ENCODE measurements around the gene TMUB1. TPM values are rescaled to one million over a fixed set of nuclear protein-coding genes. Genes with fewer than 3 reads are reported as not detected.

TMUB1 gene
- polyA plus RNA-seq, 2 of the 4 experiments (the other 2 are of a cell fraction): 14.0 to 37.7 TPM

DNA sequence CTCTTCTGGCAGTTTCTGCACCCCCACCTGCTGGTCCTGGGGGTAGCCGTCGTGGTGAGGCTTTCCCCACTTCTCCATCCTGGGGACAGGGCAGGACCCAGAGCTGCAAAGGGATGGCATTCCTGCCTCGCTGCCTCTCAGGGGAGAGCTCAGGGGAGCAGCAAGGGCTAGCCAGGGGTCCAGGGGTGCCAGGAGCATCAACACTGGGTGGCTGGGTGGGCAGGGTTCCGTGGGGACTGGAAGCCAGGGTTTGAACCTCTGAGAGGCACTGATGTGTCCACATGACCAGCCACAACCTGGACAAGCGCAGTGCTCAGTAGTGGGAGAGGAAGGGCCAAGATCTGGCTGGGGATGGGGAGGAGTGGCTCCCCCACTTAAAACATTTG, 49.4 kb downstream of the TMUB1 start (continued):
- TF ChIP-seq HEYL (CRISPR knock-in tag; IDR thresholded peaks at IDR 0.05): no peak
- TF ChIP-seq MYC (IDR thresholded peaks at IDR 0.05; ENCODE audit: borderline replicate concordance, low read length): no peak
- TF ChIP-seq RNF2 (IDR thresholded peaks at IDR 0.05; ENCODE audit: borderline replicate concordance, low read depth): no peak

- no peaks in the 10 kb centered on the region for H3K9me3 ChIP-seq
- H3K4me1 ChIP-seq: peaks cover 19% of the 10 kb centered on the region
- ChIA-PET POLR2A (no interaction called here), CTCF (interaction anchor here (0.8 to 5.7 kb wide), 10 partner anchors 8 to 91 kb away, joined by 3 to 34 read pairs (median 4); partner anchors contain the start of gene AGAP3)
- FAIRE-seq: no peak
- TF ChIP-seq NPAS2 (CRISPR knock-in tag; IDR thresholded peaks at IDR 0.05; ENCODE audit: borderline replicate concordance) (no peak), ZNF302 (CRISPR knock-in tag; IDR thresholded peaks at IDR 0.05) (no peak), RCOR1 (IDR thresholded peaks at IDR 0.05; ENCODE audit: low read depth, low read length) (no peak), RFX5 (IDR thresholded peaks at IDR 0.05) (no peak), CHD4 (IDR thresholded peaks at IDR 0.05; ENCODE audit: borderline replicate concordance) (no peak), ELK1 (IDR thresholded peaks at IDR 0.05; ENCODE audit: low read depth, low read length) (no peak), MAZ (IDR thresholded peaks at IDR 0.05; ENCODE audit: borderline replicate concordance, low read depth, low read length) (no peak), HOXB5 (CRISPR knock-in tag; IDR thresholded peaks at IDR 0.05) (no peak), EHF (CRISPR knock-in tag; IDR thresholded peaks at IDR 0.05) (no peak), NR3C1 (IDR thresholded peaks at IDR 0.05) (no peak), ESRRA (IDR thresholded peaks at IDR 0.05; ENCODE audit: borderline replicate concordance, low read length) (no peak), USF2 (IDR thresholded peaks at IDR 0.05) (no peak), MAX (IDR thresholded peaks at IDR 0.05) (no peak), KDM5A (IDR thresholded peaks at IDR 0.05) (no peak), HOXB13 (CRISPR knock-in tag; IDR thresholded peaks at IDR 0.05; ENCODE audit: low read depth) (no peak), MYC (IDR thresholded peaks at IDR 0.05; ENCODE audit: borderline replicate concordance, low read length) (no peak)
- TF ChIP-seq, protein P1, sequence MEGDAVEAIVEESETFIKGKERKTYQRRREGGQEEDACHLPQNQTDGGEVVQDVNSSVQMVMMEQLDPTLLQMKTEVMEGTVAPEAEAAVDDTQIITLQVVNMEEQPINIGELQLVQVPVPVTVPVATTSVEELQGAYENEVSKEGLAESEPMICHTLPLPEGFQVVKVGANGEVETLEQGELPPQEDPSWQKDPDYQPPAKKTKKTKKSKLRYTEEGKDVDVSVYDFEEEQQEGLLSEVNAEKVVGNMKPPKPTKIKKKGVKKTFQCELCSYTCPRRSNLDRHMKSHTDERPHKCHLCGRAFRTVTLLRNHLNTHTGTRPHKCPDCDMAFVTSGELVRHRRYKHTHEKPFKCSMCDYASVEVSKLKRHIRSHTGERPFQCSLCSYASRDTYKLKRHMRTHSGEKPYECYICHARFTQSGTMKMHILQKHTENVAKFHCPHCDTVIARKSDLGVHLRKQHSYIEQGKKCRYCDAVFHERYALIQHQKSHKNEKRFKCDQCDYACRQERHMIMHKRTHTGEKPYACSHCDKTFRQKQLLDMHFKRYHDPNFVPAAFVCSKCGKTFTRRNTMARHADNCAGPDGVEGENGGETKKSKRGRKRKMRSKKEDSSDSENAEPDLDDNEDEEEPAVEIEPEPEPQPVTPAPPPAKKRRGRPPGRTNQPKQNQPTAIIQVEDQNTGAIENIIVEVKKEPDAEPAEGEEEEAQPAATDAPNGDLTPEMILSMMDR (IDR thresholded peaks at IDR 0.05): no peak
- H3K27ac ChIP-seq: no peak overlapping the region
- 83% methylated on average over 17 of the region's 17 CpGs for WGBS (ENCODE audit: missing lambda C conversion rate)
- no peak for DNase-seq (ENCODE audit: low read depth in 1 of 2, low spot score in 1 of 2)
- no peak for ATAC-seq
- H3K4me3 ChIP-seq: no peak overlapping the region
- H3K4me2 ChIP-seq: no peak overlapping the region
These were observed 50.1 kb downstream of the TMUB1 start for GRCh38 chr7:151032936-151033863.

Other genes with a start within 250 kb of the TMUB1 start
- not detected in 2 replicates for gene AOC1, start 231.0 kb downstream of the TMUB1 start, polyA plus RNA-seq (2011; rRNA removed)
- not detected in 3 replicates for gene AOC1, start 231.0 kb downstream of the TMUB1 start, polyA plus RNA-seq (2017; fragmentation: RNase III; extraction: RNeasy Plus Mini Kit Qiagen cat#74134 plus additional on column Dnase treatment)
- 0.26 and 0.44 TPM in 2 replicates for gene KCNH2, start 105.2 kb downstream of the TMUB1 start, polyA plus RNA-seq (2011; rRNA removed)
- gene KCNH2, start 105.2 kb downstream of the TMUB1 start, polyA plus RNA-seq (2017; fragmentation: RNase III; extraction: RNeasy Plus Mini Kit Qiagen cat#74134 plus additional on column Dnase treatment): 0.41 to 0.45 TPM (median 0.41 TPM) in 3 replicates
- 0.42 and 0.52 TPM in 2 replicates for gene NOS3, start 92.5 kb downstream of the TMUB1 start, polyA plus RNA-seq (2011; rRNA removed)
- 0.46 to 0.71 TPM (median 0.51 TPM) in 3 replicates for gene NOS3, start 92.5 kb downstream of the TMUB1 start, polyA plus RNA-seq (2017; fragmentation: RNase III; extraction: RNeasy Plus Mini Kit Qiagen cat#74134 plus additional on column Dnase treatment)
- gene ATG9B, start 59.0 kb downstream of the TMUB1 start, polyA plus RNA-seq (2011; rRNA removed): 0.06 and 0.19 TPM in 2 replicates
- 0.17 to 0.23 TPM (median 0.21 TPM) in 3 replicates for gene ATG9B, start 59.0 kb downstream of the TMUB1 start, polyA plus RNA-seq (2017; fragmentation: RNase III; extraction: RNeasy Plus Mini Kit Qiagen cat#74134 plus additional on column Dnase treatment)
- gene ABCB8, start 55.0 kb downstream of the TMUB1 start, polyA plus RNA-seq (2011; rRNA removed): 19.6 and 22.7 TPM in 2 replicates
- 34.3 to 41.1 TPM (median 38.6 TPM) in 3 replicates for gene ABCB8, start 55.0 kb downstream of the TMUB1 start, polyA plus RNA-seq (2017; fragmentation: RNase III; extraction: RNeasy Plus Mini Kit Qiagen cat#74134 plus additional on column Dnase treatment)
- 4.1 and 4.4 TPM in 2 replicates for gene ASIC3, start 35.0 kb downstream of the TMUB1 start, polyA plus RNA-seq (2011; rRNA removed)
- 7.5 to 11.4 TPM (median 9.8 TPM) in 3 replicates for gene ASIC3, start 35.0 kb downstream of the TMUB1 start, polyA plus RNA-seq (2017; fragmentation: RNase III; extraction: RNeasy Plus Mini Kit Qiagen cat#74134 plus additional on column Dnase treatment)
- gene CDK5, start 25.6 kb downstream of the TMUB1 start, polyA plus RNA-seq (2011; rRNA removed): 29.6 and 30.0 TPM in 2 replicates
- 41.2 to 51.0 TPM (median 50.3 TPM) in 3 replicates for gene CDK5, start 25.6 kb downstream of the TMUB1 start, polyA plus RNA-seq (2017; fragmentation: RNase III; extraction: RNeasy Plus Mini Kit Qiagen cat#74134 plus additional on column Dnase treatment)
- gene SLC4A2, start 23.9 kb downstream of the TMUB1 start, polyA plus RNA-seq (2011; rRNA removed): 99.6 and 112 TPM in 2 replicates
- 253 to 280 TPM (median 275 TPM) in 3 replicates for gene SLC4A2, start 23.9 kb downstream of the TMUB1 start, polyA plus RNA-seq (2017; fragmentation: RNase III; extraction: RNeasy Plus Mini Kit Qiagen cat#74134 plus additional on column Dnase treatment)
- gene FASTK, start 2.7 kb downstream of the TMUB1 start, polyA plus RNA-seq (2011; rRNA removed): 38.5 and 51.7 TPM in 2 replicates
- 66.0 to 78.6 TPM (median 72.4 TPM) in 3 replicates for gene FASTK, start 2.7 kb downstream of the TMUB1 start, polyA plus RNA-seq (2017; fragmentation: RNase III; extraction: RNeasy Plus Mini Kit Qiagen cat#74134 plus additional on column Dnase treatment)
- gene AGAP3, start 3.0 kb upstream of the TMUB1 start, polyA plus RNA-seq (2011; rRNA removed): 33.8 and 34.1 TPM in 2 replicates
- 42.6 to 45.9 TPM (median 43.1 TPM) in 3 replicates for gene AGAP3, start 3.0 kb upstream of the TMUB1 start, polyA plus RNA-seq (2017; fragmentation: RNase III; extraction: RNeasy Plus Mini Kit Qiagen cat#74134 plus additional on column Dnase treatment)
- not detected in 2 replicates for gene GBX1, start 84.2 kb upstream of the TMUB1 start, polyA plus RNA-seq (2011; rRNA removed)
- not detected in 3 replicates for gene GBX1, start 84.2 kb upstream of the TMUB1 start, polyA plus RNA-seq (2017; fragmentation: RNase III; extraction: RNeasy Plus Mini Kit Qiagen cat#74134 plus additional on column Dnase treatment)
- not detected in 2 replicates for gene ASB10, start 103.8 kb upstream of the TMUB1 start, polyA plus RNA-seq (2011; rRNA removed)
- gene ASB10, start 103.8 kb upstream of the TMUB1 start, polyA plus RNA-seq (2017; fragmentation: RNase III; extraction: RNeasy Plus Mini Kit Qiagen cat#74134 plus additional on column Dnase treatment): not detected in 3 replicates
- gene H2BK1, start 127.0 kb upstream of the TMUB1 start, polyA plus RNA-seq (2011; rRNA removed): not detected in 2 replicates
- not detected in 3 replicates for gene H2BK1, start 127.0 kb upstream of the TMUB1 start, polyA plus RNA-seq (2017; fragmentation: RNase III; extraction: RNeasy Plus Mini Kit Qiagen cat#74134 plus additional on column Dnase treatment)
- gene ABCF2, start 143.7 kb upstream of the TMUB1 start, polyA plus RNA-seq (2011; rRNA removed): 47.8 and 53.8 TPM in 2 replicates
- gene ABCF2, start 143.7 kb upstream of the TMUB1 start, polyA plus RNA-seq (2017; fragmentation: RNase III; extraction: RNeasy Plus Mini Kit Qiagen cat#74134 plus additional on column Dnase treatment): 69.1 to 76.3 TPM (median 70.9 TPM) in 3 replicates
- gene CHPF2, start 149.0 kb upstream of the TMUB1 start, polyA plus RNA-seq (2011; rRNA removed): 14.9 and 17.2 TPM in 2 replicates
- gene CHPF2, start 149.0 kb upstream of the TMUB1 start, polyA plus RNA-seq (2017; fragmentation: RNase III; extraction: RNeasy Plus Mini Kit Qiagen cat#74134 plus additional on column Dnase treatment): 24.7 to 29.6 TPM (median 28.0 TPM) in 3 replicates
- 12.5 and 14.5 TPM in 2 replicates for gene SMARCD3, start 165.2 kb upstream of the TMUB1 start, polyA plus RNA-seq (2011; rRNA removed)
- 10.6 to 11.9 TPM (median 11.6 TPM) in 3 replicates for gene SMARCD3, start 165.2 kb upstream of the TMUB1 start, polyA plus RNA-seq (2017; fragmentation: RNase III; extraction: RNeasy Plus Mini Kit Qiagen cat#74134 plus additional on column Dnase treatment)